ENCODE data around the gene ZNF564. TPM values are rescaled to one million over a fixed set of nuclear protein-coding genes. Genes with fewer than 3 reads are reported as not detected.

The ZNF564 gene
- total and polyA plus RNA-seq, 2 donors (not counting 3 experiments of a cell fraction or from before 2014, with no cell fraction given), result 1.5 to 6.5 TPM

- CTCF ChIA-PET, result interaction anchor here (1.0 to 1.1 kb wide), 2 partner anchors 49 to 454 kb away, joined by 3 read pairs; no protein-coding TSS in a partner anchor
- H3K27me3 ChIP-seq (ENCODE audit: control insufficient read depth in 2 of 2, insufficient read depth in 2 of 2, low read length in 2 of 2), result no peaks in the 10 kb centered on the region
- no peak overlapping the region for H3K4me2 ChIP-seq (ENCODE audit: insufficient read depth, low read length)
- intact Hi-C loops (cut with micrococcal nuclease), result no loop called here
- TF ChIP-seq FOS (IDR thresholded peaks at IDR 0.05; ENCODE audit: borderline replicate concordance, insufficient read depth, low read length), result no peak
- no peak for TF ChIP-seq GATA2 (IDR thresholded peaks at IDR 0.05; ENCODE audit: insufficient read depth, insufficient read length, low read depth, low read length)
- TF ChIP-seq, protein P1, sequence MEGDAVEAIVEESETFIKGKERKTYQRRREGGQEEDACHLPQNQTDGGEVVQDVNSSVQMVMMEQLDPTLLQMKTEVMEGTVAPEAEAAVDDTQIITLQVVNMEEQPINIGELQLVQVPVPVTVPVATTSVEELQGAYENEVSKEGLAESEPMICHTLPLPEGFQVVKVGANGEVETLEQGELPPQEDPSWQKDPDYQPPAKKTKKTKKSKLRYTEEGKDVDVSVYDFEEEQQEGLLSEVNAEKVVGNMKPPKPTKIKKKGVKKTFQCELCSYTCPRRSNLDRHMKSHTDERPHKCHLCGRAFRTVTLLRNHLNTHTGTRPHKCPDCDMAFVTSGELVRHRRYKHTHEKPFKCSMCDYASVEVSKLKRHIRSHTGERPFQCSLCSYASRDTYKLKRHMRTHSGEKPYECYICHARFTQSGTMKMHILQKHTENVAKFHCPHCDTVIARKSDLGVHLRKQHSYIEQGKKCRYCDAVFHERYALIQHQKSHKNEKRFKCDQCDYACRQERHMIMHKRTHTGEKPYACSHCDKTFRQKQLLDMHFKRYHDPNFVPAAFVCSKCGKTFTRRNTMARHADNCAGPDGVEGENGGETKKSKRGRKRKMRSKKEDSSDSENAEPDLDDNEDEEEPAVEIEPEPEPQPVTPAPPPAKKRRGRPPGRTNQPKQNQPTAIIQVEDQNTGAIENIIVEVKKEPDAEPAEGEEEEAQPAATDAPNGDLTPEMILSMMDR (IDR thresholded peaks at IDR 0.05; ENCODE audit: extremely low read depth in 1 of 2, insufficient read depth in 1 of 2, low read depth in 1 of 2, low read length in 2 of 2), result no peak
- TF ChIP-seq MYC (IDR thresholded peaks at IDR 0.05; ENCODE audit: low read depth, low read length), result no peak
- TF ChIP-seq MAX (IDR thresholded peaks at IDR 0.05; ENCODE audit: insufficient read depth, insufficient read length), result no peak
- no peak for TF ChIP-seq POLR2AphosphoS5 (IDR thresholded peaks at IDR 0.05; ENCODE audit: insufficient read depth, low read depth, low read length)
- TF ChIP-seq POLR2A (IDR thresholded peaks at IDR 0.05; ENCODE audit: low read depth, low read length), result no peak
- peaks cover 0 to 2% of the 10 kb centered on the region in 2 experiments for H3K36me3 ChIP-seq (ENCODE audit: control insufficient read depth in 2 of 2, extremely low read depth in 1 of 2, insufficient read depth in 2 of 2, low read length in 2 of 2)
- no TSS peak for BruUV-seq (replicated peaks)
- POLR2A ChIA-PET, result no interaction called here
- dilution Hi-C loops (cut with MboI; ENCODE audit: extremely low pct_ligation_motif_present, low sequenced_read_pairs), result no loop called here
- H3K9ac ChIP-seq (replicated peaks; ENCODE audit: extremely low read depth, insufficient read depth, low read length), result no peak overlapping the region
- H3K79me2 ChIP-seq (ENCODE audit: control insufficient read depth, insufficient read depth, low read length), result peaks cover 26% of the 10 kb centered on the region
- H3K9me1 ChIP-seq (replicated peaks; ENCODE audit: control insufficient read depth, extremely low read depth, insufficient read depth, low read length), result no peaks in the 10 kb centered on the region
- DNase-seq (ENCODE audit: low read depth, low spot score) (no peak), FAIRE-seq (no peak)
- peaks cover 9% of the 10 kb centered on the region for H3K4me1 ChIP-seq (ENCODE audit: control insufficient read depth, extremely low read depth, insufficient read depth, low read length)
- H4K20me1 ChIP-seq (replicated peaks; ENCODE audit: control insufficient read depth, extremely low read depth, insufficient read depth, low read length), result peaks cover 2% of the 10 kb centered on the region
- H2AFZ ChIP-seq (ENCODE audit: low read depth, low read length), result no peak overlapping the region
- H3K4me3 ChIP-seq (replicated peaks in 1 of 3; ENCODE audit: insufficient read depth in 1 of 3, low read depth in 1 of 3, low read length in 3 of 3), result no peak overlapping the region
- no peaks in the 10 kb centered on the region for H3K9me3 ChIP-seq (replicated peaks; ENCODE audit: control insufficient read depth, insufficient read depth, low read length)
- no peak overlapping the region for H3K27ac ChIP-seq (ENCODE audit: insufficient read depth, low read depth, low read length)
Observed at GRCh38 chr19:12545267-12545666, 6.0 kb downstream of the ZNF564 start.

All from endothelial cell of umbilical vein (primary cell).